T-helper 1 cell (primary cell): Measurements from ENCODE around the gene MYO1D.

Experiments used
- DNase-seq, 5 donors: peaks; one replicate each; pipeline ENCODE4 v3.0.0-alpha.2; 2012 to 2020

Gene MYO1D

GRCh38 chr17:32854207-32854606 lies 22.7 kb downstream of the MYO1D start:
- DNase-seq: no peak

- no peak for DNase-seq
These were observed 24.1 kb downstream of the MYO1D start for GRCh38 chr17:32852811-32853210.

GRCh38 chr17:32849879-32850278 lies 27.0 kb downstream of the MYO1D start:
- no peak for DNase-seq

- no peak for DNase-seq
These were observed 28.9 kb downstream of the MYO1D start for GRCh38 chr17:32847977-32848376.

GRCh38 chr17:32846143-32846542 lies 30.8 kb downstream of the MYO1D start:
- no peak for DNase-seq

GRCh38 chr17:32840241-32840640 lies 36.7 kb downstream of the MYO1D start:
- no peak for DNase-seq

- DNase-seq: no peak
These were observed 40.4 kb downstream of the MYO1D start for GRCh38 chr17:32836527-32836926.

GRCh38 chr17:32835291-32835761 lies 41.6 kb downstream of the MYO1D start:
- DNase-seq: no peak

GRCh38 chr17:32834104-32834503 lies 42.8 kb downstream of the MYO1D start:
- DNase-seq: no peak

- DNase-seq: no peak
These were observed 43.4 kb downstream of the MYO1D start for GRCh38 chr17:32833526-32833925.

GRCh38 chr17:32833076-32833475 lies 43.8 kb downstream of the MYO1D start:
- no peak for DNase-seq

- no peak for DNase-seq
These were observed 45.2 kb downstream of the MYO1D start for GRCh38 chr17:32831627-32832243.

GRCh38 chr17:32831223-32831622 lies 45.7 kb downstream of the MYO1D start:
- DNase-seq: no peak

GRCh38 chr17:32828822-32829221 lies 48.1 kb downstream of the MYO1D start:
- no peak for DNase-seq

- no peak for DNase-seq
These were observed 49.7 kb downstream of the MYO1D start for GRCh38 chr17:32827227-32827626.

GRCh38 chr17:32826076-32826475 lies 50.8 kb downstream of the MYO1D start:
- no peak for DNase-seq

GRCh38 chr17:32824334-32824733 lies 52.6 kb downstream of the MYO1D start:
- no peak for DNase-seq

- DNase-seq: no peak
These were observed 53.9 kb downstream of the MYO1D start for GRCh38 chr17:32822996-32823395.

- peak in 1 of 5 donors; percentile 12 for DNase-seq
These were observed 54.7 kb downstream of the MYO1D start for GRCh38 chr17:32821987-32822934.

GRCh38 chr17:32820440-32820839 lies 56.5 kb downstream of the MYO1D start:
- DNase-seq: no peak

GRCh38 chr17:32819787-32820186 lies 57.1 kb downstream of the MYO1D start:
- DNase-seq: no peak

GRCh38 chr17:32819035-32819434 lies 57.9 kb downstream of the MYO1D start:
- peak in 1 of 5 donors; percentile 3 for DNase-seq

- no peak for DNase-seq
These were observed 61.5 kb downstream of the MYO1D start for GRCh38 chr17:32815460-32815859.

- no peak for DNase-seq
These were observed 62.1 kb downstream of the MYO1D start for GRCh38 chr17:32814836-32815235.
